Measurements from ENCODE around the gene RALGDS. TPM values are rescaled to one million over a fixed set of nuclear protein-coding genes. Genes with fewer than 3 reads are reported as not detected.

RALGDS gene
- total and polyA plus RNA-seq, 9 of the 15 experiments (the other 6 are each of a cell fraction or from before 2014, with no cell fraction given), result 0.75 to 43.3 (median 27.1) TPM

GRCh38 chr9:133078486-133078885, 42.6 kb downstream of the RALGDS start (continued):
- TF ChIP-seq NR2C2 (CRISPR knock-in tag; IDR thresholded peaks at IDR 0.05), result no peak
- no peak for TF ChIP-seq NR2C2 (tag; IDR thresholded peaks at IDR 0.05)
- TF ChIP-seq ZNF277 (CRISPR knock-in tag; IDR thresholded peaks at IDR 0.05; ENCODE audit: borderline replicate concordance), result no peak
- no peak for TF ChIP-seq GMEB1 (CRISPR knock-in tag; IDR thresholded peaks at IDR 0.05)
- TF ChIP-seq CTCFL (IDR thresholded peaks at IDR 0.05; ENCODE audit: borderline replicate concordance, insufficient read depth, low read depth, low read length, poor library complexity, severe bottlenecking), result no peak
